K562 (cell line): ENCODE data around the gene PRKACA. TPM values are rescaled to one million over a fixed set of nuclear protein-coding genes. Genes with fewer than 3 reads are reported as not detected.

Experiments used
- CAMTA2 ChIP-seq: fragments of 250-450 bp; sonication (Bioruptor Pico); conservative IDR thresholded peaks from 2 replicates; pipeline ENCODE4 v1.5.1; 2022
- DDX20 ChIP-seq: fragments of 450-650 bp; IDR thresholded peaks from 2 replicates; pipeline ENCODE4 v1.6.1; 2016; ENCODE audit warnings: missing genetic modification characterization, low read depth, mild to moderate bottlenecking, missing compliant biosample characterization, moderate library complexity
- DMBX1 ChIP-seq: fragments of 250-450 bp; sonication (Bioruptor Pico); IDR thresholded peaks from 2 replicates; pipeline ENCODE4 v1.8.0; 2022; ENCODE audit warnings: inconsistent platforms, mild to moderate bottlenecking, moderate library complexity, borderline replicate concordance
- ELK3 ChIP-seq: fragments of 450-650 bp; formaldehyde crosslinking; IDR thresholded peaks from 2 replicates; pipeline ENCODE4 v1.4.0; 2020; ENCODE audit warnings: mild to moderate bottlenecking
- GATAD2B ChIP-seq: fragments of 450-650 bp; IDR thresholded peaks from 2 replicates; pipeline ENCODE4 v1.6.1; 2017; ENCODE audit warnings: mild to moderate bottlenecking, borderline replicate concordance
- HCFC1 ChIP-seq: IDR thresholded peaks from 2 replicates; pipeline ENCODE4 v1.6.1; 2012; ENCODE audit warnings: low read depth, low read length, improper control_type of control experiment
- HIVEP1 ChIP-seq: fragments of 250-450 bp; sonication (Bioruptor Pico); IDR thresholded peaks from 2 replicates; pipeline ENCODE4 v1.4.0; 2020; ENCODE audit warnings: mild to moderate bottlenecking
- HMG20A ChIP-seq: fragments of 450-650 bp; formaldehyde crosslinking; conservative IDR thresholded peaks from 2 replicates; pipeline ENCODE4 v1.4.0; 2020; ENCODE audit warnings: mild to moderate bottlenecking, mixed read lengths
- HNRNPK ChIP-seq: fragments of 200-400 bp; formaldehyde crosslinking; IDR thresholded peaks from one replicate; pipeline ENCODE4 v1.6.1; 2018; ENCODE audit warnings: mild to moderate bottlenecking, low read depth, low read length; ENCODE audit not compliant: poor library complexity, severe bottlenecking
- MCM3 ChIP-seq: fragments of 450-650 bp; IDR thresholded peaks from 2 replicates; pipeline ENCODE4 v1.6.1; 2016
- SNRNP70 ChIP-seq: fragments of 200-400 bp; formaldehyde crosslinking; optimal IDR thresholded peaks from 2 replicates; pipeline ENCODE3; 2017; ENCODE audit warnings: low read depth, low read length
- THRA ChIP-seq: fragments of 450-650 bp; IDR thresholded peaks from 2 replicates; pipeline ENCODE4 v1.6.1; 2017; ENCODE audit warnings: mild to moderate bottlenecking, moderate library complexity
- TOE1 ChIP-seq, 2 experiments: fragments of 450-650 bp in 1 of 2; sonication (generic) in 1 of 2; formaldehyde crosslinking in 1 of 2; IDR thresholded peaks; 2 replicates each; pipeline versions ENCODE4 v1.7.1 to v1.8.0; 2016 to 2022; ENCODE audit warnings: borderline replicate concordance in 2 of 2, mild to moderate bottlenecking in 2 of 2, antibody characterized with exemption in 1 of 2, inconsistent platforms in 1 of 2, low read depth in 1 of 2, missing genetic modification reagents in 1 of 2, moderate library complexity in 1 of 2
- U2AF1 ChIP-seq: fragments of 200-400 bp; formaldehyde crosslinking; optimal IDR thresholded peaks from 2 replicates; pipeline ENCODE3; 2017; ENCODE audit warnings: mild to moderate bottlenecking, low read depth, low read length, moderate library complexity
- USF2 ChIP-seq: sonication (generic); formaldehyde crosslinking; IDR thresholded peaks from 2 replicates; pipeline ENCODE4 v1.5.0; 2020; ENCODE audit warnings: missing genetic modification reagents
- ZBED1 ChIP-seq: IDR thresholded peaks from 2 replicates; pipeline ENCODE4 v1.6.1; 2014
- ZFX ChIP-seq: sonication (generic); formaldehyde crosslinking; IDR thresholded peaks from 2 replicates; pipeline ENCODE4 v1.8.0; 2022; ENCODE audit warnings: mild to moderate bottlenecking, missing genetic modification reagents, moderate library complexity
- ZNF239 ChIP-seq: fragments of 250-450 bp; sonication (Bioruptor Pico); IDR thresholded peaks from 2 replicates; pipeline ENCODE4 v1.4.0; 2020; ENCODE audit warnings: mild to moderate bottlenecking
- ZNF274 ChIP-seq: IDR thresholded peaks from 2 replicates; pipeline ENCODE4 v1.6.1; 2011; ENCODE audit warnings: low read depth, mild to moderate bottlenecking, low read length, moderate library complexity, borderline replicate concordance
- ZNF354B ChIP-seq: fragments of 250-450 bp; sonication (Bioruptor Pico); IDR thresholded peaks from 2 replicates; pipeline ENCODE4 v1.4.0; 2020
- ZNF408 ChIP-seq: fragments of 250-450 bp; sonication (Bioruptor Pico); IDR thresholded peaks from 2 replicates; pipeline ENCODE4 v1.4.0; 2020; ENCODE audit warnings: low read depth, mild to moderate bottlenecking, moderate library complexity
- ZNF512 ChIP-seq: IDR thresholded peaks from 2 replicates; pipeline ENCODE4 v1.6.1; 2016; ENCODE audit warnings: missing genetic modification characterization, missing compliant biosample characterization
- ZNF57 ChIP-seq: fragments of 450-650 bp; formaldehyde crosslinking; IDR thresholded peaks from 2 replicates; pipeline ENCODE4 v1.4.0; 2020; ENCODE audit warnings: mild to moderate bottlenecking, moderate library complexity
- ZNF76 ChIP-seq: fragments of 250-450 bp; sonication (Bioruptor Pico); IDR thresholded peaks from 2 replicates; pipeline ENCODE4 v1.4.0; 2020; ENCODE audit warnings: mild to moderate bottlenecking, moderate library complexity, borderline replicate concordance
- polyA plus RNA-seq, 8 experiments: library from polyadenylated mRNA; depleted of rRNA in 4 of 8; stranded (reverse) in 5 of 8; unstranded in 3 of 8; fragments of >200 nt; fragmentation: Nextera tagmentation in 2 of 8; fragmentation: Illumina TruSeq in 1 of 8; extraction: Ambion mirVana in 2 of 8; extraction: Trizol in 1 of 8; gene quantifications; 2 replicates each; pipeline versions ENCODE4 v1.2.1 to v1.2.3, GENCODE V29; 2011 to 2014; ENCODE audit warnings: inconsistent platforms in 1 of 8, missing spikeins in 1 of 8
- total RNA-seq, 7 experiments: library from RNA; depleted of rRNA in 6 of 7; stranded (reverse); fragments of >200 nt in 6 of 7; fragmentation: Illumina TruSeq in 2 of 7; extraction: Trizol in 2 of 7; gene quantifications; 2 replicates each; pipeline versions ENCODE4 v1.2.1 to v1.2.3, GENCODE V29; 2011 to 2021; ENCODE audit warnings: low replicate concordance in 1 of 7

Gene PRKACA
- total and polyA plus RNA-seq, 9 of the 15 experiments (the other 6 are each of a cell fraction or from before 2014, with no cell fraction given) = 1.2 to 63.1 (median 13.0) TPM

GRCh38 chr19:14113762-14114414 lies 3.7 kb downstream of the PRKACA start (continued):
- TF ChIP-seq ZNF512 (tag) (no peak), TOE1 (IDR thresholded peaks at IDR 0.05; ENCODE audit: borderline replicate concordance) (peak; percentile 69; the same call in 1 of the 2 replicates), TOE1 (CRISPR knock-in tag; IDR thresholded peaks at IDR 0.05; ENCODE audit: borderline replicate concordance, low read depth) (no peak), THRA (no peak), ELK3 (CRISPR knock-in tag) (no peak), ZNF408 (CRISPR knock-in tag) (no peak), U2AF1 (no peak), ZNF57 (CRISPR knock-in tag) (no peak), DDX20 (tag) (no peak), HCFC1 (peak; percentile 49; the same call in 1 of the 2 replicates), SNRNP70 (no peak), ZNF76 (CRISPR knock-in tag) (no peak), ZNF354B (CRISPR knock-in tag) (no peak), USF2 (no peak), ZFX (CRISPR knock-in tag) (no peak; the same call in 1 of the 2 replicates), DMBX1 (CRISPR knock-in tag) (peak; percentile 69; the same call in 1 of the 2 replicates), MCM3 (no peak), HNRNPK (no peak), CAMTA2 (CRISPR knock-in tag) (no peak), ZNF274 (no peak), GATAD2B (0 out of 2 replicates have a peak, but pooled peaks have one; percentile 45), ZBED1 (no peak), ZNF239 (CRISPR knock-in tag) (no peak), HIVEP1 (CRISPR knock-in tag) (no peak), HMG20A (CRISPR knock-in tag) (no peak)
